RCC 7860 (cell line): ENCODE measurements around the gene MAML2.

ENCODE experiments used
- DNase-seq: peaks from one replicate; pipeline ENCODE4 v3.0.0-alpha.2; 2015; ENCODE audit warnings: low spot score
- FAIRE-seq: peaks from 2 replicates; lab custom pipeline; 2012; peaks lifted over from hg19 to GRCh38; lab: Jason Lieb, UNC

The MAML2 gene

DNA sequence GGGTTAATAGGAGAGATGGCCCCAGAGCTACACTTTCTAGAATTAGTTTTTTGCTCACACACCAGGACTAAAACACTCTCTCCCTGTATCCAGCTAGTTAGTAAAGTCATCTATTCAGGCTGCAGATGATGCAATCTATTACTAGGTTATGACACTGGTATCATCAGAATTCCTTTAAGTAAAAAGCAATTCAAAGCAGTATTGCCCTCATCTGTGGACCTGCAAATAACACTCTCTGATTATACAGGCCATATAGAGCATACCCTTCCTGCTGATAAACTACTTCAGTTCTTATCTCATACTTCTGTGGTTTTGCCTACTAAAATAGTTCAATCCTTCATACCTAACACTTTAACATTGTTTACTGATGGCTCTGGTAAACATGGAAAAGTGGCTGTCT lies 405.6 kb downstream of the MAML2 start:
- no peak for FAIRE-seq

DNA sequence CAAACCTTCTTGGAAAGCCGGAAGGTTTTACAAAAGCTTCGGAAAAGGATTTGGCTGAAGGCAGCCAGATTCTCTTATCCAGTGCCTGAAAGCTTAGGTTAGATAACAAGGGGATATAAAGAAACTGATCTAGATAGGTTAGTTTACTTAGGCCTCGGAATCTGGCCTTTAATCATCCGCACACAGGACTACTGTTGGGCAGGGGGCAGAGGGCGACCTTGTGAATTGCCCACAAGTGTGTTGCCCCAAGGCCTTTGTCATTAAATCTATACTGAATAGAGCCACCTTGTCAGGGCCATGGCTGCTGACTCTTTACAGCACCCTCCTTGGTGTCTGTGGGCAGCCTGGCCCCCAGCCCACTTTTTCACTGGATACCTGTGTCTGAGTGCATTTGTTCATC lies 409.4 kb downstream of the MAML2 start:
- FAIRE-seq, result no peak
- no peak for DNase-seq

More for the DNA sequence above, 405.6 kb downstream of the MAML2 start:
- no peak for DNase-seq

DNA sequence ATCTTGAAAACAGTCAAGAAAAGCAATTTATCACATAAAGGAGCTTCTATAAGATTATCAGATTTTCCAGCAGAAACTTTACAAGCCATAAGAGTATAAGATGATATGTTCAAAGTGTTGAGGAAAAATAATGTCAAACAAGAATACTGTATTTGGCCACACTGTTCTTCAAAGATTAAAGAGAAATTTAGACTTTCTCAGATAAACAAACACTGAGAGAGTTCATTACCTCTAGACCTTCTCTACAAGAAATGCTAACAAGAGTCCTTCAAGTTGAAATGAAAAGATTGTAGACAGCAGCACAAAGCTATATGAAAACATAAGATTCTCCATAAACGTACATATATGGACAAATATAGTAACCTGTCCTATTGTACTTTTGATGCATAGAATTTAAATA lies 411.1 kb downstream of the MAML2 start:
- DNase-seq (no peak), FAIRE-seq (no peak)

DNA sequence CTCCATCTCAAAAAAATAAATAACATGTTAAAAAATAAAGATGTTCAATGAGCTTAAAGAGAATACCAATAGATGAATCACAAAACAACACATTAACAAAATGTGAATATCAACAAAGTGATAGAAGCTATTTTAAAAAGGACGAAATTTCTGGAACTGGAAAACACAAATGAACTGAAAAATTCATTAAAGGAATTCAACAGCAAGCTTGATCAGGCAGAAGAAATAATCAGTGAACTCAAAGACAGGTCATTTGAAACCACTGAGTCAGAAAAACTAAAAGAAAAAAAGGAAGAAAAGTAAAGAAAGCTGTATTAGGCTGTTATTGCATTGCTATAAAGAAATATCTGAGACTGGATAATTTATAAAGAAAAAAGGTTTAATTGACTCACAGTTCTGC lies 412.0 kb downstream of the MAML2 start:
- DNase-seq (no peak), FAIRE-seq (no peak)

DNA sequence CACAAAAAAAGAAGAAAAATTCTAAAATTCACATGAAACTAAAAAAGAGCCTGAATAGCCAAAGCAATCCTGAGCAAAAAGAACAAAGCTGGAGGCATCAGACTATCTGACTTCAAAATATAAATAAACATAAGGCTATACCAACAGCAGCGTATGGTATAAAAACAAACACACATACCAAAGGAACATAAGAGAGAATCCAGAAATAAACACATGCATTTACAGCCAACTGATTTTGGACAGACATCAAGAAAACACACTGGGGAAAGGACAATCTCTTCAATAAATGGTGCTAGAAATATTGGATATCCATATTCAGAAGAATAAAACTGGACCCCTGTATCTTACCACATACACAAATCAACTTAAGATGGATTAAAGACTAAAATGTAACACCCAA lies 416.3 kb downstream of the MAML2 start:
- no peak for FAIRE-seq
- no peak for DNase-seq
